Measurements from ENCODE around the gene PGBD2. TPM values are rescaled to one million over a fixed set of nuclear protein-coding genes. Genes with fewer than 3 reads are reported as not detected.
"Not testable (repeated sequence)": the region's sequence is repeated elsewhere in the genome, so short reads cannot be mapped to it uniquely, and the experiment has no call there.

The PGBD2 gene
- polyA plus RNA-seq, 3 donors = 2.9 to 7.1 (median 3.9) TPM

GRCh38 chr1:248938173-248938809 is 32.3 kb downstream of the PGBD2 start:
- H3K27me3 Mint-ChIP-seq (ENCODE audit: low read depth in 3 of 3) = not testable (repeated sequence)
- no CpG with 5 or more reads among the region's 9 CpGs for WGBS (ENCODE audit: insufficient coverage)

GRCh38 chr1:248944134-248944999 is 38.3 kb downstream of the PGBD2 start:
- H3K9me3 Mint-ChIP-seq; H2AFZ ChIP-seq (ENCODE audit: insufficient read depth, low read depth, low read length, poor library complexity, severe bottlenecking); H3K4me3 ChIP-seq (replicated peaks in 1 of 3; ENCODE audit: low read depth in 2 of 3, low read length in 3 of 3); H3K36me3 ChIP-seq (replicated peaks in 1 of 2; ENCODE audit: control insufficient read depth in 1 of 2, insufficient read depth in 2 of 2, low read length in 2 of 2); H3K4me2 ChIP-seq (replicated peaks; ENCODE audit: extremely low read depth, low read length, poor library complexity, severe bottlenecking); H3K79me2 ChIP-seq (ENCODE audit: insufficient read depth, low read length); H3K4me3 Mint-ChIP-seq; H3K27ac ChIP-seq (ENCODE audit: low read depth in 1 of 2, low read length in 2 of 2); H3K9ac ChIP-seq (ENCODE audit: insufficient read depth, low read length, poor library complexity, severe bottlenecking); H4K20me1 ChIP-seq (ENCODE audit: insufficient read depth, low read length); intact Hi-C loops (cut with micrococcal nuclease); H3K4me1 Mint-ChIP-seq; H3K27me3 Mint-ChIP-seq (ENCODE audit: low read depth in 3 of 3); H3K9me3 ChIP-seq (replicated peaks in 1 of 2; ENCODE audit: control insufficient read depth in 1 of 2, insufficient read depth in 1 of 2, low read length in 2 of 2); H3K36me3 Mint-ChIP-seq; H3K4me1 ChIP-seq (ENCODE audit: control insufficient read depth in 1 of 2, insufficient read depth in 2 of 2, low read length in 2 of 2); H3K27ac Mint-ChIP-seq; DNase-seq; H3K27me3 ChIP-seq (ENCODE audit: control insufficient read depth in 2 of 2, insufficient read depth in 2 of 2, low read length in 2 of 2): not testable (repeated sequence)
- WGBS (ENCODE audit: insufficient coverage) = no CpG with 5 or more reads among the region's 77 CpGs

More at GRCh38 chr1:248938173-248938809, 32.3 kb downstream of the PGBD2 start:
- H3K9me3 Mint-ChIP-seq; H3K4me1 ChIP-seq (ENCODE audit: control insufficient read depth in 1 of 2, insufficient read depth in 2 of 2, low read length in 2 of 2); H3K9me3 ChIP-seq (replicated peaks in 1 of 2; ENCODE audit: control insufficient read depth in 1 of 2, insufficient read depth in 1 of 2, low read length in 2 of 2); H3K27me3 ChIP-seq (ENCODE audit: control insufficient read depth in 2 of 2, insufficient read depth in 2 of 2, low read length in 2 of 2); H3K27ac Mint-ChIP-seq; H3K4me2 ChIP-seq (replicated peaks; ENCODE audit: extremely low read depth, low read length, poor library complexity, severe bottlenecking); H3K36me3 Mint-ChIP-seq; H3K79me2 ChIP-seq (ENCODE audit: insufficient read depth, low read length); H3K4me1 Mint-ChIP-seq; H3K36me3 ChIP-seq (replicated peaks in 1 of 2; ENCODE audit: control insufficient read depth in 1 of 2, insufficient read depth in 2 of 2, low read length in 2 of 2); H3K9ac ChIP-seq (ENCODE audit: insufficient read depth, low read length, poor library complexity, severe bottlenecking); H3K4me3 ChIP-seq (replicated peaks in 1 of 3; ENCODE audit: low read depth in 2 of 3, low read length in 3 of 3); H3K27ac ChIP-seq (ENCODE audit: low read depth in 1 of 2, low read length in 2 of 2); DNase-seq; H4K20me1 ChIP-seq (ENCODE audit: insufficient read depth, low read length); intact Hi-C loops (cut with micrococcal nuclease); H2AFZ ChIP-seq (ENCODE audit: insufficient read depth, low read depth, low read length, poor library complexity, severe bottlenecking); H3K4me3 Mint-ChIP-seq: not testable (repeated sequence)

GRCh38 chr1:248945000-248945423 is 39.0 kb downstream of the PGBD2 start:
- H3K4me1 Mint-ChIP-seq; H3K27me3 Mint-ChIP-seq (ENCODE audit: low read depth in 3 of 3); DNase-seq; H3K9me3 Mint-ChIP-seq; H3K36me3 ChIP-seq (replicated peaks in 1 of 2; ENCODE audit: control insufficient read depth in 1 of 2, insufficient read depth in 2 of 2, low read length in 2 of 2); H3K36me3 Mint-ChIP-seq; intact Hi-C loops (cut with micrococcal nuclease); H3K4me3 Mint-ChIP-seq; H3K9me3 ChIP-seq (replicated peaks in 1 of 2; ENCODE audit: control insufficient read depth in 1 of 2, insufficient read depth in 1 of 2, low read length in 2 of 2); H3K79me2 ChIP-seq (ENCODE audit: insufficient read depth, low read length); H2AFZ ChIP-seq (ENCODE audit: insufficient read depth, low read depth, low read length, poor library complexity, severe bottlenecking); H3K4me3 ChIP-seq (replicated peaks in 1 of 3; ENCODE audit: low read depth in 2 of 3, low read length in 3 of 3); H3K4me2 ChIP-seq (replicated peaks; ENCODE audit: extremely low read depth, low read length, poor library complexity, severe bottlenecking); H4K20me1 ChIP-seq (ENCODE audit: insufficient read depth, low read length); H3K27ac Mint-ChIP-seq; H3K27me3 ChIP-seq (ENCODE audit: control insufficient read depth in 2 of 2, insufficient read depth in 2 of 2, low read length in 2 of 2); H3K9ac ChIP-seq (ENCODE audit: insufficient read depth, low read length, poor library complexity, severe bottlenecking); H3K27ac ChIP-seq (ENCODE audit: low read depth in 1 of 2, low read length in 2 of 2); H3K4me1 ChIP-seq (ENCODE audit: control insufficient read depth in 1 of 2, insufficient read depth in 2 of 2, low read length in 2 of 2): not testable (repeated sequence)
- no CpG with 5 or more reads among the region's 33 CpGs for WGBS (ENCODE audit: insufficient coverage)

- H3K27me3 Mint-ChIP-seq (ENCODE audit: low read depth in 3 of 3); H3K4me3 ChIP-seq (replicated peaks in 1 of 3; ENCODE audit: low read depth in 2 of 3, low read length in 3 of 3); H3K27me3 ChIP-seq (ENCODE audit: control insufficient read depth in 2 of 2, insufficient read depth in 2 of 2, low read length in 2 of 2); intact Hi-C loops (cut with micrococcal nuclease); H4K20me1 ChIP-seq (ENCODE audit: insufficient read depth, low read length); H2AFZ ChIP-seq (ENCODE audit: insufficient read depth, low read depth, low read length, poor library complexity, severe bottlenecking); H3K4me1 ChIP-seq (ENCODE audit: control insufficient read depth in 1 of 2, insufficient read depth in 2 of 2, low read length in 2 of 2); H3K27ac Mint-ChIP-seq; H3K9me3 Mint-ChIP-seq; H3K9me3 ChIP-seq (replicated peaks in 1 of 2; ENCODE audit: control insufficient read depth in 1 of 2, insufficient read depth in 1 of 2, low read length in 2 of 2); H3K36me3 ChIP-seq (replicated peaks in 1 of 2; ENCODE audit: control insufficient read depth in 1 of 2, insufficient read depth in 2 of 2, low read length in 2 of 2); H3K36me3 Mint-ChIP-seq; H3K4me3 Mint-ChIP-seq; H3K4me1 Mint-ChIP-seq; H3K4me2 ChIP-seq (replicated peaks; ENCODE audit: extremely low read depth, low read length, poor library complexity, severe bottlenecking); H3K27ac ChIP-seq (ENCODE audit: low read depth in 1 of 2, low read length in 2 of 2); H3K79me2 ChIP-seq (ENCODE audit: insufficient read depth, low read length); H3K9ac ChIP-seq (ENCODE audit: insufficient read depth, low read length, poor library complexity, severe bottlenecking): not testable (repeated sequence)
- WGBS (ENCODE audit: insufficient coverage) = no CpG with 5 or more reads among the region's 13 CpGs
- peak in 1 of 3 donors; percentile 5 for DNase-seq
Measured at GRCh38 chr1:248945453-248945852, 39.4 kb downstream of the PGBD2 start.
